K562 (cell line): ENCODE measurements around the gene KBTBD12. TPM values are rescaled to one million over a fixed set of nuclear protein-coding genes. Genes with fewer than 3 reads are reported as not detected.

Experiments
- ATAC-seq: fragments of 200-7000 bp; cut with Tn5 transposase; 3 replicates; pipeline ENCODE4 v1.9.1; 2020; ENCODE audit warnings: moderate library complexity
- BruUV-seq: library from RNA; stranded (reverse); fragments of 400-500 nt; replicated peaks from 2 replicates; lab custom pipeline; 2021; lab: Mats Ljungman, UMichigan
- CTCF ChIA-PET: fragments of 300-600 bp; formaldehyde crosslinking; extraction: SDS; loops from one replicate; lab custom pipeline; 2021; ENCODE audit warnings: low intra/inter-chr PET ratio; lab: Yijun Ruan, JAX
- POLR2A ChIA-PET: fragments of 300-600, 350-650 bp; sonication (Branson Sonifier 250); formaldehyde crosslinking; extraction: SDS; loops from one replicate; lab custom pipeline; 2021; ENCODE audit warnings: antibody characterized with exemption, inconsistent platforms; lab: Yijun Ruan, JAX
- DNase-seq, 4 experiments: peaks; one replicate each; pipeline versions ENCODE4 v3.0.0 to v3.0.0-alpha.2; 2011 to 2018; ENCODE audit warnings: low spot score in 3 of 4, mixed read lengths in 3 of 4; ENCODE audit errors: extremely low read depth in 1 of 4
- FAIRE-seq: peaks from 2 replicates; lab custom pipeline; 2011; peaks lifted over from hg19 to GRCh38; lab: Jason Lieb, UNC
- H2AFZ ChIP-seq: 2 replicates; pipeline ENCODE4 v1.6.0; 2011; ENCODE audit warnings: low read depth, low read length, control low read depth, inconsistent platforms
- H3K27ac ChIP-seq: fragments of 200-600 bp; 3 replicates; pipeline ENCODE4 v1.8.0; 2011; ENCODE audit warnings: low read depth, mild to moderate bottlenecking, control low read depth, inconsistent platforms, low read length, moderate library complexity, mixed read lengths; ENCODE audit errors: extremely low read depth
- H3K27me3 ChIP-seq, 2 experiments: fragments of 300-600 bp in 1 of 2; 2 replicates in 1 of 2; 3 replicates in 1 of 2; pipeline versions ENCODE4 v1.6.0 to v1.8.0; 2011; ENCODE audit warnings: inconsistent platforms in 2 of 2, low read length in 2 of 2, mild to moderate bottlenecking in 1 of 2, mixed read lengths in 1 of 2, moderate library complexity in 1 of 2; ENCODE audit not compliant: control insufficient read depth in 2 of 2, insufficient read depth in 2 of 2
- H3K36me3 ChIP-seq: fragments of 300-600 bp; 3 replicates; pipeline ENCODE4 v1.8.0; 2011; ENCODE audit warnings: mild to moderate bottlenecking, low read length, inconsistent platforms; ENCODE audit not compliant: control insufficient read depth, insufficient read depth
- H3K4me1 ChIP-seq, 2 experiments: fragments of 200-600 bp in 1 of 2; replicated peaks in 1 of 2; 2 replicates in 1 of 2; 3 replicates in 1 of 2; pipeline versions ENCODE4 v1.5.1 to v1.8.0; 2011; ENCODE audit warnings: inconsistent platforms in 2 of 2, low read length in 2 of 2, mild to moderate bottlenecking in 1 of 2, mixed read lengths in 1 of 2, moderate library complexity in 1 of 2; ENCODE audit not compliant: control insufficient read depth in 2 of 2, insufficient read depth in 2 of 2
- H3K4me2 ChIP-seq: 2 replicates; pipeline ENCODE4 v1.6.1; 2011; ENCODE audit warnings: low read length, control low read depth, inconsistent platforms, mixed read lengths; ENCODE audit not compliant: insufficient read depth
- H3K4me3 ChIP-seq: fragments of 200-600 bp; sonication (generic), shearing (Covaris generic); 2 replicates; pipeline ENCODE4 v1.5.1; 2016; ENCODE audit warnings: control low read depth, inconsistent platforms
- H3K79me2 ChIP-seq: fragments of 200-600 bp; 3 replicates; pipeline ENCODE4 v1.8.0; 2011; ENCODE audit warnings: low read length, inconsistent platforms; ENCODE audit not compliant: control insufficient read depth, insufficient read depth
- H3K9ac ChIP-seq, 2 experiments: 2 replicates each; pipeline versions ENCODE4 v1.6.0 to v1.6.1; 2011; ENCODE audit warnings: low read depth in 2 of 2, low read length in 2 of 2, control low read depth in 1 of 2, inconsistent platforms in 1 of 2, mild to moderate bottlenecking in 1 of 2, mixed read lengths in 1 of 2; ENCODE audit not compliant: insufficient read depth in 1 of 2
- H3K9me1 ChIP-seq: one replicate; pipeline ENCODE4 v1.6.0; 2011; ENCODE audit warnings: inconsistent platforms, mild to moderate bottlenecking, low read length, moderate library complexity; ENCODE audit not compliant: control insufficient read depth, insufficient read depth
- H3K9me3 ChIP-seq: replicated peaks from 2 replicates; pipeline ENCODE4 v1.5.1; 2011; ENCODE audit warnings: low read depth, low read length, inconsistent platforms; ENCODE audit not compliant: control insufficient read depth, insufficient read depth
- H4K20me1 ChIP-seq: replicated peaks from 2 replicates; pipeline ENCODE4 v1.6.1; 2011; ENCODE audit warnings: low read length, inconsistent platforms, mixed read lengths; ENCODE audit not compliant: control insufficient read depth, insufficient read depth
- ARNT ChIP-seq, 2 experiments: fragments of 450-650 bp; IDR thresholded peaks; 2 replicates each; pipeline ENCODE4 v1.6.1; 2016; ENCODE audit warnings: mild to moderate bottlenecking in 1 of 2
- FOSL1 ChIP-seq: fragments of 200-800 bp; sonication (Bioruptor generic); conservative IDR thresholded peaks from 2 replicates; pipeline ENCODE4 v1.6.1; 2016; ENCODE audit warnings: missing genetic modification characterization, missing compliant biosample characterization
- HDAC3 ChIP-seq: fragments of 450-650 bp; IDR thresholded peaks from 2 replicates; pipeline ENCODE4 v1.6.1; 2018; ENCODE audit warnings: borderline replicate concordance, mild to moderate bottlenecking, moderate library complexity; ENCODE audit not compliant: partially characterized antibody
- MAFF ChIP-seq: IDR thresholded peaks from 2 replicates; pipeline ENCODE4 v1.6.1; 2012; ENCODE audit warnings: low read length, improper control_type of control experiment
- NFIC ChIP-seq: fragments of 450-650 bp; IDR thresholded peaks from 2 replicates; pipeline ENCODE4 v1.6.1; 2017; ENCODE audit warnings: mild to moderate bottlenecking, inconsistent platforms
- NKRF ChIP-seq: fragments of 450-650 bp; IDR thresholded peaks from 2 replicates; pipeline ENCODE4 v1.6.1; 2016; ENCODE audit warnings: borderline replicate concordance
- TARDBP ChIP-seq: fragments of 450-650 bp; IDR thresholded peaks from 2 replicates; pipeline ENCODE4 v1.6.1; 2016
- ZBTB11 ChIP-seq, 3 experiments: fragments of 200-800 bp in 1 of 3; fragments of 250-450 bp in 1 of 3; fragments of 450-650 bp in 1 of 3; sonication (Bioruptor Pico) in 1 of 3; sonication (Bioruptor generic) in 1 of 3; formaldehyde crosslinking in 1 of 3; IDR thresholded peaks; 2 replicates each; pipeline versions ENCODE4 v1.6.1 to v1.8.0; 2016 to 2022; ENCODE audit warnings: mild to moderate bottlenecking in 2 of 3, missing genetic modification characterization in 2 of 3, missing compliant biosample characterization in 1 of 3, moderate library complexity in 1 of 3
- ZBTB5 ChIP-seq: fragments of 450-650 bp; IDR thresholded peaks from 2 replicates; pipeline ENCODE4 v1.6.1; 2017; ENCODE audit warnings: antibody characterized with exemption
- ZNF41 ChIP-seq: fragments of 250-450 bp; sonication (Bioruptor Pico); conservative IDR thresholded peaks from 2 replicates; pipeline ENCODE4 v1.4.0; 2020; ENCODE audit warnings: mild to moderate bottlenecking
- WGBS: fragments of 100-300 bp; shearing (Covaris generic); methylation state at CpG from one replicate; pipeline ENCODE4 v1.1.6; 2016; ENCODE audit warnings: low coverage, mixed read lengths; ENCODE audit not compliant: insufficient coverage; ENCODE audit errors: missing lambda C conversion rate; 5-methylcytosine and 5-hydroxymethylcytosine counted together
- in situ Hi-C: fragments of 300-500 bp; cut with MboI; formaldehyde crosslinking; loops from 4 replicates; pipeline ENCODE4 v1.15.0; 2018; ENCODE audit warnings: inconsistent platforms, mixed read lengths
- intact Hi-C: fragments of 100-400 bp; cut with micrococcal nuclease; formaldehyde crosslinking; loops from 2 replicates; pipeline ENCODE4 v1.14.2; 2022
- polyA plus RNA-seq, 8 experiments: library from polyadenylated mRNA; depleted of rRNA in 4 of 8; stranded (reverse) in 5 of 8; unstranded in 3 of 8; fragments of >200 nt; fragmentation: Nextera tagmentation in 2 of 8; fragmentation: Illumina TruSeq in 1 of 8; extraction: Ambion mirVana in 2 of 8; extraction: Trizol in 1 of 8; gene quantifications; 2 replicates each; pipeline versions ENCODE4 v1.2.1 to v1.2.3, GENCODE V29; 2011 to 2014; ENCODE audit warnings: inconsistent platforms in 1 of 8, missing spikeins in 1 of 8
- total RNA-seq, 7 experiments: library from RNA; depleted of rRNA in 6 of 7; stranded (reverse); fragments of >200 nt in 6 of 7; fragmentation: Illumina TruSeq in 2 of 7; extraction: Trizol in 2 of 7; gene quantifications; 2 replicates each; pipeline versions ENCODE4 v1.2.1 to v1.2.3, GENCODE V29; 2011 to 2021; ENCODE audit warnings: low replicate concordance in 1 of 7

The KBTBD12 gene
- total and polyA plus RNA-seq, 9 of the 15 experiments (the other 6 are each of a cell fraction or from before 2014, with no cell fraction given): not detected

GRCh38 chr3:127984241-127984975 is 69.4 kb downstream of the KBTBD12 start (continued):
- no peak for TF ChIP-seq NKRF

GRCh38 chr3:127985216-127985615 is 70.2 kb downstream of the KBTBD12 start:
- in situ Hi-C loops (no loop called here), intact Hi-C loops (loop anchor here (10.0 kb wide), 1 partner anchor 150 kb away; no protein-coding TSS in a partner anchor)
- DNase-seq: no peak
- no peaks in the 10 kb centered on the region for H3K36me3 ChIP-seq
- H3K27ac ChIP-seq: no peak overlapping the region
- H3K9me3 ChIP-seq: no peaks in the 10 kb centered on the region
- ATAC-seq: no peak
- no peaks in the 10 kb centered on the region for H3K79me2 ChIP-seq
- POLR2A ChIA-PET: interaction anchor here (1.2 kb wide), 1 partner anchor 12 kb away, joined by 6 read pairs; no protein-coding TSS in a partner anchor
- no peaks in the 10 kb centered on the region for H4K20me1 ChIP-seq
- no peak overlapping the region for H3K9ac ChIP-seq
- peaks cover 4 to 50% of the 10 kb centered on the region in 2 experiments; a peak in 4 of 5 replicates for H3K27me3 ChIP-seq
- CTCF ChIA-PET: no interaction called here
- FAIRE-seq: no peak
- no peak overlapping the region for H3K4me2 ChIP-seq
- H3K9me1 ChIP-seq: no peaks in the 10 kb centered on the region
- WGBS: 9% methylated on average over 4 of the region's 4 CpGs
- H3K4me3 ChIP-seq: no peak overlapping the region
- peaks cover 0 to 4% of the 10 kb centered on the region in 2 experiments; a peak in 1 of 5 replicates for H3K4me1 ChIP-seq
- BruUV-seq: no TSS peak
- H2AFZ ChIP-seq: no peak overlapping the region
- TF ChIP-seq HDAC3 (no peak), NFIC (no peak), ZBTB11 (CRISPR knock-in tag; IDR thresholded peaks at IDR 0.05) (no peak), FOSL1 (tag) (no peak), TARDBP (no peak), MAFF (no peak), ZBTB5 (no peak), ARNT (IDR thresholded peaks at IDR 0.05) (no peak), ZNF41 (CRISPR knock-in tag) (no peak)
